SIG-M5 (cell line): Measurements from ENCODE around the gene PHLDB3.
A peak's percentile ranks its signal among the peaks of the same experiment; 100 is the strongest.
"Not testable (repeated sequence)": the region's sequence is repeated elsewhere in the genome, so short reads cannot be mapped to it uniquely, and the experiment has no call there.

Experiments used
- DNase-seq: peaks from one replicate; lab custom pipeline; 2025; lab: John Stamatoyannopoulos, UW

Gene PHLDB3

GRCh38 chr19:43504426-43505185, at the start of gene PHLDB3:
TSS of gene PHLDB3 (minus strand) at chr19:43504746. CDS start at chr19:43504118, 628 bp downstream.
- no peak for DNase-seq

GRCh38 chr19:43553656-43554055, 49.1 kb upstream of the PHLDB3 start:
- no peak for DNase-seq

- DNase-seq, result no peak
Observed at GRCh38 chr19:43552616-43553015, 48.1 kb upstream of the PHLDB3 start.

- DNase-seq, result no peak
Observed at GRCh38 chr19:43552198-43552450, 47.6 kb upstream of the PHLDB3 start.

- no peak for DNase-seq
Observed at GRCh38 chr19:43551399-43552197, 47.1 kb upstream of the PHLDB3 start.

- no peak for DNase-seq
Observed at GRCh38 chr19:43548706-43549105, 44.2 kb upstream of the PHLDB3 start.

- DNase-seq, result not testable (repeated sequence)
Observed at GRCh38 chr19:43547926-43548325, 43.4 kb upstream of the PHLDB3 start.

- no peak for DNase-seq
Observed at GRCh38 chr19:43546581-43546980, 42.0 kb upstream of the PHLDB3 start.

GRCh38 chr19:43545981-43546380, 41.4 kb upstream of the PHLDB3 start:
- no peak for DNase-seq

- DNase-seq, result no peak
Observed at GRCh38 chr19:43545276-43545675, 40.7 kb upstream of the PHLDB3 start.

- no peak for DNase-seq
Observed at GRCh38 chr19:43544077-43544476, 39.5 kb upstream of the PHLDB3 start.

- DNase-seq, result no peak
Observed at GRCh38 chr19:43541920-43542650, 37.5 kb upstream of the PHLDB3 start.

- no peak for DNase-seq
Observed at GRCh38 chr19:43540381-43540780, 35.8 kb upstream of the PHLDB3 start.

GRCh38 chr19:43538922-43539321, 34.4 kb upstream of the PHLDB3 start:
- no peak for DNase-seq

GRCh38 chr19:43534816-43535761, 30.5 kb upstream of the PHLDB3 start:
- no peak for DNase-seq

- no peak for DNase-seq
Observed at GRCh38 chr19:43534305-43534815, 29.8 kb upstream of the PHLDB3 start.

GRCh38 chr19:43533546-43534304, 29.2 kb upstream of the PHLDB3 start:
- peak; percentile 96 for DNase-seq

- DNase-seq, result peak; percentile 75
Observed at GRCh38 chr19:43532962-43533545, 28.5 kb upstream of the PHLDB3 start, which contains the start of gene ZNF575. TSS of gene ZNF575 (plus strand) at chr19:43533188. CDS start at chr19:43534423, 1,235 bp downstream.

- no peak for DNase-seq
Observed at GRCh38 chr19:43532571-43532961, 28.0 kb upstream of the PHLDB3 start.
